IPS-15b (cell line): Measurements from ENCODE around the gene FAM168A.
"Not testable (repeated sequence)": the region's sequence is repeated elsewhere in the genome, so short reads cannot be mapped to it uniquely, and the experiment has no call there.

Source experiments
- H3K27me3 ChIP-seq: one replicate; pipeline ENCODE4 v1.6.1; 2013; ENCODE audit warnings: low read length; ENCODE audit not compliant: control insufficient read depth, insufficient read depth
- H3K36me3 ChIP-seq: one replicate; pipeline ENCODE4 v1.6.1; 2013; ENCODE audit warnings: low read length; ENCODE audit not compliant: control insufficient read depth, insufficient read depth
- H3K4me1 ChIP-seq: one replicate; pipeline ENCODE4 v1.6.1; 2013; ENCODE audit warnings: mild to moderate bottlenecking, low read length; ENCODE audit not compliant: control insufficient read depth, insufficient read depth
- H3K4me3 ChIP-seq: one replicate; pipeline ENCODE4 v1.5.1; 2013; ENCODE audit warnings: low read depth, low read length
- H3K9ac ChIP-seq: one replicate; pipeline ENCODE4 v1.6.1; 2013; ENCODE audit warnings: low read depth, mild to moderate bottlenecking, low read length
- H3K9me3 ChIP-seq: one replicate; pipeline ENCODE4 v1.6.1; 2013; ENCODE audit warnings: mild to moderate bottlenecking, low read length; ENCODE audit not compliant: control insufficient read depth, insufficient read depth

FAM168A gene

GRCh38 chr11:73590991-73591390, 6.9 kb downstream of the FAM168A start:
- Histone ChIP-seq H3K9ac (no peak overlapping the region), H3K4me3 (no peak overlapping the region), H3K27me3 (no peaks in the 10 kb centered on the region), H3K4me1 (peaks cover 6% of the 10 kb centered on the region), H3K36me3 (no peaks in the 10 kb centered on the region), H3K9me3 (no peaks in the 10 kb centered on the region)

GRCh38 chr11:73586791-73587190, 11.1 kb downstream of the FAM168A start:
- H3K27me3 ChIP-seq: no peaks in the 10 kb centered on the region
- no peaks in the 10 kb centered on the region for H3K9me3 ChIP-seq
- H3K36me3 ChIP-seq: no peaks in the 10 kb centered on the region
- no peak overlapping the region for H3K4me3 ChIP-seq
- H3K4me1 ChIP-seq: peaks cover 4% of the 10 kb centered on the region
- H3K9ac ChIP-seq: no peak overlapping the region

- Histone ChIP-seq H3K27me3 (no peaks in the 10 kb centered on the region), H3K9me3 (no peaks in the 10 kb centered on the region), H3K9ac (no peak overlapping the region), H3K36me3 (no peaks in the 10 kb centered on the region), H3K4me1 (peaks cover under 1% of the 10 kb centered on the region), H3K4me3 (no peak overlapping the region)
Measured at GRCh38 chr11:73585834-73586575, 11.9 kb downstream of the FAM168A start.

- Histone ChIP-seq H3K4me3 (no peak overlapping the region), H3K9ac (no peak overlapping the region), H3K4me1 (no peaks in the 10 kb centered on the region), H3K27me3 (no peaks in the 10 kb centered on the region), H3K9me3 (no peaks in the 10 kb centered on the region), H3K36me3 (no peaks in the 10 kb centered on the region)
Measured at GRCh38 chr11:73584831-73585230, 13.1 kb downstream of the FAM168A start.

- Histone ChIP-seq H3K36me3 (no peaks in the 10 kb centered on the region), H3K4me3 (no peak overlapping the region), H3K27me3 (no peaks in the 10 kb centered on the region), H3K9me3 (no peaks in the 10 kb centered on the region), H3K9ac (no peak overlapping the region), H3K4me1 (no peaks in the 10 kb centered on the region)
Measured at GRCh38 chr11:73582653-73583052, 15.3 kb downstream of the FAM168A start.

GRCh38 chr11:73580749-73581148, 17.2 kb downstream of the FAM168A start:
- not testable (repeated sequence) for H3K9ac ChIP-seq, H3K4me3 ChIP-seq, H3K36me3 ChIP-seq, H3K27me3 ChIP-seq, H3K4me1 ChIP-seq, H3K9me3 ChIP-seq

GRCh38 chr11:73579641-73580434, 18.1 kb downstream of the FAM168A start:
- no peaks in the 10 kb centered on the region for H3K4me1 ChIP-seq
- no peaks in the 10 kb centered on the region for H3K36me3 ChIP-seq
- no peak overlapping the region for H3K4me3 ChIP-seq
- no peak overlapping the region for H3K9ac ChIP-seq
- no peaks in the 10 kb centered on the region for H3K27me3 ChIP-seq
- no peaks in the 10 kb centered on the region for H3K9me3 ChIP-seq

GRCh38 chr11:73578592-73579185, 19.2 kb downstream of the FAM168A start:
- Histone ChIP-seq H3K9me3 (no peaks in the 10 kb centered on the region), H3K4me3 (no peak overlapping the region), H3K4me1 (no peaks in the 10 kb centered on the region), H3K9ac (no peak overlapping the region), H3K36me3 (no peaks in the 10 kb centered on the region), H3K27me3 (no peaks in the 10 kb centered on the region)

- Histone ChIP-seq H3K36me3 (no peaks in the 10 kb centered on the region), H3K4me3 (no peak overlapping the region), H3K27me3 (no peaks in the 10 kb centered on the region), H3K4me1 (no peaks in the 10 kb centered on the region), H3K9ac (no peak overlapping the region), H3K9me3 (no peaks in the 10 kb centered on the region)
Measured at GRCh38 chr11:73577496-73577917, 20.4 kb downstream of the FAM168A start.

- H3K27me3 ChIP-seq: no peaks in the 10 kb centered on the region
- H3K4me1 ChIP-seq: no peaks in the 10 kb centered on the region
- no peaks in the 10 kb centered on the region for H3K9me3 ChIP-seq
- no peak overlapping the region for H3K4me3 ChIP-seq
- no peak overlapping the region for H3K9ac ChIP-seq
- no peaks in the 10 kb centered on the region for H3K36me3 ChIP-seq
Measured at GRCh38 chr11:73576185-73576614, 21.7 kb downstream of the FAM168A start.

- not testable (repeated sequence) for H3K27me3 ChIP-seq, H3K9me3 ChIP-seq, H3K4me3 ChIP-seq, H3K4me1 ChIP-seq, H3K9ac ChIP-seq, H3K36me3 ChIP-seq
Measured at GRCh38 chr11:73571982-73572381, 25.9 kb downstream of the FAM168A start.
